OCI-LY1 (cell line): ENCODE results near the gene ECM1.

ENCODE experiments used
- H2AFZ ChIP-seq: fragments of 200-600 bp; sonication (generic), shearing (Covaris generic); 2 replicates; pipeline ENCODE4 v1.6.0; 2014; ENCODE audit warnings: antibody characterized with exemption, mild to moderate bottlenecking, low read length
- H3F3A ChIP-seq: fragments of 200-600 bp; sonication (generic), shearing (Covaris generic); 2 replicates; pipeline ENCODE4 v1.6.0; 2014; ENCODE audit warnings: mild to moderate bottlenecking, antibody characterized with exemption, low read length, moderate library complexity; ENCODE audit not compliant: insufficient read depth
- H3K27ac ChIP-seq: fragments of 200-600 bp; sonication (generic); 2 replicates; pipeline ENCODE4 v1.5.1; 2014; ENCODE audit warnings: low read length, mixed run types, mild to moderate bottlenecking, low read depth; ENCODE audit not compliant: poor library complexity, severe bottlenecking
- H3K27me3 ChIP-seq: fragments of 200-600 bp; sonication (generic); 2 replicates; pipeline ENCODE4 v1.6.0; 2014; ENCODE audit warnings: antibody characterized with exemption, mild to moderate bottlenecking, low read length, moderate library complexity; ENCODE audit not compliant: insufficient read depth
- H3K36me3 ChIP-seq: fragments of 200-600 bp; sonication (generic); 2 replicates; pipeline ENCODE4 v1.6.1; 2014; ENCODE audit warnings: mild to moderate bottlenecking, antibody characterized with exemption, low read length, moderate library complexity, mixed read lengths; ENCODE audit not compliant: insufficient read depth
- H3K4me1 ChIP-seq: fragments of 200-600 bp; sonication (generic); 2 replicates; pipeline ENCODE4 v1.5.1; 2014; ENCODE audit warnings: mild to moderate bottlenecking, low read length, moderate library complexity; ENCODE audit not compliant: insufficient read depth, severe bottlenecking
- H3K4me2 ChIP-seq: fragments of 200-600 bp; sonication (generic), shearing (Covaris generic); 2 replicates; pipeline ENCODE4 v1.6.1; 2014; ENCODE audit warnings: low read length
- H3K4me3 ChIP-seq: fragments of 200-600 bp; sonication (generic); 2 replicates; pipeline ENCODE4 v1.5.1; 2014; ENCODE audit warnings: low read length, low read depth, mild to moderate bottlenecking, mixed read lengths; ENCODE audit not compliant: poor library complexity, severe bottlenecking
- H3K79me2 ChIP-seq: fragments of 200-600 bp; shearing (Covaris generic); 2 replicates; pipeline ENCODE4 v1.6.1; 2016; ENCODE audit warnings: mixed run types, low read length, mixed read lengths; ENCODE audit not compliant: insufficient read depth
- H3K9ac ChIP-seq: fragments of 200-600 bp; sonication (generic), shearing (Covaris generic); 2 replicates; pipeline ENCODE4 v1.6.1; 2014; ENCODE audit warnings: mild to moderate bottlenecking, low read length, mixed read lengths
- H3K9me2 ChIP-seq: fragments of 200-600 bp; sonication (generic), shearing (Covaris generic); 2 replicates; pipeline ENCODE4 v1.6.1; 2014; ENCODE audit warnings: low read depth, mild to moderate bottlenecking, low read length, mixed read lengths
- H3K9me3 ChIP-seq: fragments of 200-600 bp; shearing (Covaris generic); 2 replicates; pipeline ENCODE4 v1.6.1; 2014; ENCODE audit warnings: low read length, mixed read lengths
- H4K20me1 ChIP-seq: fragments of 200-600 bp; sonication (generic), shearing (Covaris generic); 2 replicates; pipeline ENCODE4 v1.6.0; 2016; ENCODE audit warnings: mild to moderate bottlenecking, low read length; ENCODE audit not compliant: insufficient read depth
- CTCF ChIP-seq: fragments of 200-600 bp; sonication (generic), shearing (Covaris generic); IDR thresholded peaks from 2 replicates; pipeline ENCODE4 v1.5.1; 2017; ENCODE audit warnings: mild to moderate bottlenecking, antibody characterized with exemption, low read length, moderate library complexity, mixed read lengths
- EZH2 ChIP-seq: fragments of 200-600 bp; sonication (generic), shearing (Covaris generic); IDR thresholded peaks from 2 replicates; pipeline ENCODE4 v1.8.0; 2017; ENCODE audit warnings: borderline replicate concordance, mixed run types, mild to moderate bottlenecking, antibody characterized with exemption, low read length, moderate library complexity, mixed read lengths

Gene ECM1

GRCh38 chr1:150557813-150558212 is 49.9 kb downstream of the ECM1 start:
- Histone ChIP-seq H3K4me1 (peaks cover 30% of the 10 kb centered on the region), H4K20me1 (no peaks in the 10 kb centered on the region), H3K4me2 (no peak overlapping the region), H3K4me3 (no peak overlapping the region), H3K9me2 (no peaks in the 10 kb centered on the region), H3K9ac (no peak overlapping the region), H3K27ac (no peak overlapping the region), H3K79me2 (no peaks in the 10 kb centered on the region), H3K36me3 (no peaks in the 10 kb centered on the region), H3F3A (no peaks in the 10 kb centered on the region), H2AFZ (no peak overlapping the region), H3K9me3 (no peaks in the 10 kb centered on the region), H3K27me3 (no peaks in the 10 kb centered on the region)
- TF ChIP-seq EZH2 (no peak), CTCF (no peak)

- Histone ChIP-seq H3K27me3 (no peaks in the 10 kb centered on the region), H4K20me1 (no peaks in the 10 kb centered on the region), H3K27ac (no peak overlapping the region), H3K4me3 (no peak overlapping the region), H3K36me3 (no peaks in the 10 kb centered on the region), H3F3A (0 out of 2 replicates have a peak, but pooled peaks cover 4% of the 10 kb centered on the region), H3K79me2 (no peaks in the 10 kb centered on the region), H3K9me2 (no peaks in the 10 kb centered on the region), H3K9ac (no peak overlapping the region), H2AFZ (no peak overlapping the region), H3K4me1 (peaks cover 35% of the 10 kb centered on the region), H3K9me3 (no peaks in the 10 kb centered on the region), H3K4me2 (no peak overlapping the region)
- no peak for TF ChIP-seq CTCF
- no peak for TF ChIP-seq EZH2
These were observed 50.4 kb downstream of the ECM1 start for GRCh38 chr1:150558303-150558704.

GRCh38 chr1:150558761-150559655 is 51.1 kb downstream of the ECM1 start:
- H4K20me1 ChIP-seq, result no peaks in the 10 kb centered on the region
- H3K9me2 ChIP-seq, result no peaks in the 10 kb centered on the region
- H3K9ac ChIP-seq, result no peak overlapping the region
- no peaks in the 10 kb centered on the region for H3K9me3 ChIP-seq
- no peak overlapping the region for H3K4me2 ChIP-seq
- no peak overlapping the region for H2AFZ ChIP-seq
- H3K79me2 ChIP-seq, result no peaks in the 10 kb centered on the region
- peaks cover 42% of the 10 kb centered on the region for H3K4me1 ChIP-seq
- no peak overlapping the region for H3K27ac ChIP-seq
- H3K4me3 ChIP-seq, result no peak overlapping the region
- H3K27me3 ChIP-seq, result no peaks in the 10 kb centered on the region
- TF ChIP-seq CTCF (no peak), EZH2 (no peak)
- no peaks in the 10 kb centered on the region for H3K36me3 ChIP-seq
- 0 out of 2 replicates have a peak, but pooled peaks cover 7% of the 10 kb centered on the region for H3F3A ChIP-seq
